PC-3 (cell line): ENCODE results near the gene OSBPL2. TPM values are rescaled to one million over a fixed set of nuclear protein-coding genes. Genes with fewer than 3 reads are reported as not detected.
A peak's percentile ranks its signal among the peaks of the same experiment; 100 is the strongest.

Experiments
- ATAC-seq: fragments of 200-7000 bp; cut with Tn5 transposase; 2 replicates; pipeline ENCODE4 v1.9.1; 2020; ENCODE audit warnings: mild to moderate bottlenecking, moderate library complexity
- BruUV-seq: library from RNA; stranded (reverse); fragments of 400-500 nt; replicated peaks from 2 replicates; lab custom pipeline; 2021; lab: Mats Ljungman, UMichigan
- CTCF ChIA-PET: fragments of 300-600 bp; sonication (Branson Sonifier 250); formaldehyde crosslinking; loops from one replicate; lab custom pipeline; 2022; ENCODE audit warnings: antibody characterized with exemption; lab: Charles Lee
- POLR2A ChIA-PET: fragments of 300-600 bp; sonication (Branson Sonifier 250); formaldehyde crosslinking; loops from one replicate; lab custom pipeline; 2022; ENCODE audit warnings: antibody characterized with exemption; ENCODE audit not compliant: unreplicated experiment; lab: Charles Lee
- DNase-seq: peaks from one replicate; pipeline ENCODE4 v3.0.0-alpha.2; 2015
- H2AFZ ChIP-seq: fragments of 300-600 bp; sonication (generic); 2 replicates; pipeline ENCODE4 v1.6.0; 2016; ENCODE audit warnings: antibody characterized with exemption, low read length
- H3F3A ChIP-seq: fragments of 300-600 bp; sonication (generic); one replicate; pipeline ENCODE4 v1.6.0; 2017; ENCODE audit warnings: antibody characterized with exemption, low read length, control low read depth, mild to moderate bottlenecking; ENCODE audit not compliant: unreplicated experiment
- H3K27ac ChIP-seq: fragments of 300-600 bp; sonication (generic); 2 replicates; pipeline ENCODE4 v1.5.1; 2016; ENCODE audit warnings: mild to moderate bottlenecking, low read length
- H3K27me3 ChIP-seq: fragments of 300-600 bp; sonication (generic); 2 replicates; pipeline ENCODE4 v1.6.1; 2016; ENCODE audit warnings: low read length, mixed read lengths
- H3K36me3 ChIP-seq: fragments of 300-600 bp; sonication (generic); 2 replicates; pipeline ENCODE4 v1.6.1; 2016; ENCODE audit warnings: low read depth, mixed run types, low read length, mixed read lengths
- H3K4me1 ChIP-seq: fragments of 300-600 bp; sonication (generic); 2 replicates; pipeline ENCODE4 v1.5.1; 2016; ENCODE audit warnings: low read length; ENCODE audit not compliant: insufficient read depth
- H3K4me2 ChIP-seq: fragments of 300-600 bp; sonication (generic); 2 replicates; pipeline ENCODE4 v1.6.0; 2016; ENCODE audit warnings: low read length
- H3K4me3 ChIP-seq: fragments of 300-600 bp; sonication (generic); 2 replicates; pipeline ENCODE4 v1.5.1; 2016; ENCODE audit warnings: mild to moderate bottlenecking, low read length, mixed read lengths
- H3K79me2 ChIP-seq: fragments of 300-600 bp; sonication (generic); 2 replicates; pipeline ENCODE4 v1.6.1; 2017; ENCODE audit warnings: low read length, mixed read lengths
- H3K9ac ChIP-seq: fragments of 300-600 bp; sonication (generic); 2 replicates; pipeline ENCODE4 v1.6.0; 2016; ENCODE audit warnings: mild to moderate bottlenecking, low read length
- H3K9me2 ChIP-seq: fragments of 300-600 bp; sonication (generic); replicated peaks from 2 replicates; pipeline ENCODE4 v1.6.1; 2016; ENCODE audit warnings: mixed run types, low read length, mixed read lengths
- H3K9me3 ChIP-seq: fragments of 300-600 bp; sonication (generic); 2 replicates; pipeline ENCODE4 v1.6.1; 2016; ENCODE audit warnings: low read length, mixed read lengths
- H4K20me1 ChIP-seq: fragments of 300-600 bp; sonication (generic); 2 replicates; pipeline ENCODE4 v1.6.1; 2016; ENCODE audit warnings: low read length, mixed read lengths
- CTCF ChIP-seq: fragments of 300-600 bp; sonication (generic); conservative IDR thresholded peaks from 2 replicates; pipeline ENCODE4 v1.5.1; 2017; ENCODE audit warnings: antibody characterized with exemption, low read depth, mild to moderate bottlenecking, low read length
- EZH2 ChIP-seq: fragments of 300-600 bp; sonication (generic); IDR thresholded peaks from one replicate; pipeline ENCODE4 v1.6.1; 2017; ENCODE audit warnings: antibody characterized with exemption, mild to moderate bottlenecking, low read length; ENCODE audit not compliant: unreplicated experiment
- EZH2phosphoT487 ChIP-seq: fragments of 300-600 bp; sonication (generic); IDR thresholded peaks from 2 replicates; pipeline ENCODE4 v1.6.1; 2018; ENCODE audit warnings: mild to moderate bottlenecking, antibody characterized with exemption, low read length, borderline replicate concordance
- intact Hi-C: fragments of 100-400 bp; cut with micrococcal nuclease; formaldehyde crosslinking; loops from 2 replicates; pipeline ENCODE4 v1.9.0; 2023
- total RNA-seq: library from RNA; depleted of rRNA; stranded (reverse); fragments of >200 nt; gene quantifications from 2 replicates; pipeline ENCODE4 v1.2.3, GENCODE V29; 2014

Gene OSBPL2
- total RNA-seq, 1 experiment from 2014 or later = 39.7 TPM

- Histone ChIP-seq H3K9me3 (no peaks in the 10 kb centered on the region), H2AFZ (no peak overlapping the region), H3K4me3 (no peak overlapping the region), H3F3A (no peaks in the 10 kb centered on the region), H3K27ac (no peak overlapping the region), H3K79me2 (no peaks in the 10 kb centered on the region), H3K4me2 (no peak overlapping the region), H3K9me2 (no peaks in the 10 kb centered on the region), H4K20me1 (no peaks in the 10 kb centered on the region; the same call in 1 of the 2 replicates), H3K4me1 (no peaks in the 10 kb centered on the region), H3K27me3 (no peaks in the 10 kb centered on the region), H3K36me3 (peaks cover 71% of the 10 kb centered on the region), H3K9ac (no peak overlapping the region)
- DNase-seq = no peak
- ChIA-PET CTCF (no interaction called here), POLR2A (no interaction called here)
- ATAC-seq = 0 out of 2 replicates have a peak, but pooled peaks have one; percentile 5
- TF ChIP-seq EZH2 (no peak), CTCF (no peak), EZH2phosphoT487 (no peak)
- intact Hi-C loops = no loop called here
- BruUV-seq = no TSS peak
These were observed 92.4 kb downstream of the OSBPL2 start for GRCh38 chr20:62330576-62331317.

GRCh38 chr20:62331347-62331746, 93.0 kb downstream of the OSBPL2 start:
- Histone ChIP-seq H3K4me3 (no peak overlapping the region), H3K27ac (no peak overlapping the region), H3K9me2 (no peaks in the 10 kb centered on the region), H4K20me1 (no peaks in the 10 kb centered on the region; the same call in 1 of the 2 replicates), H3K36me3 (peaks cover 72% of the 10 kb centered on the region), H2AFZ (no peak overlapping the region), H3K4me2 (no peak overlapping the region), H3K27me3 (no peaks in the 10 kb centered on the region), H3F3A (no peaks in the 10 kb centered on the region), H3K9me3 (no peaks in the 10 kb centered on the region), H3K4me1 (no peaks in the 10 kb centered on the region), H3K79me2 (no peaks in the 10 kb centered on the region), H3K9ac (no peak overlapping the region)
- TF ChIP-seq EZH2 (no peak), CTCF (no peak), EZH2phosphoT487 (no peak)
- DNase-seq = no peak
- no peak for ATAC-seq
- intact Hi-C loops = no loop called here
- ChIA-PET POLR2A (no interaction called here), CTCF (no interaction called here)
- BruUV-seq = no TSS peak

- Histone ChIP-seq H3K4me3 (no peak overlapping the region), H3K9me3 (no peaks in the 10 kb centered on the region), H3K36me3 (peaks cover 68% of the 10 kb centered on the region), H3K27ac (no peak overlapping the region), H3K9ac (no peak overlapping the region), H3K79me2 (no peaks in the 10 kb centered on the region), H3K4me1 (no peaks in the 10 kb centered on the region), H2AFZ (no peak overlapping the region), H3F3A (no peaks in the 10 kb centered on the region), H3K9me2 (no peaks in the 10 kb centered on the region), H3K4me2 (no peak overlapping the region), H3K27me3 (no peaks in the 10 kb centered on the region), H4K20me1 (no peaks in the 10 kb centered on the region; the same call in 1 of the 2 replicates)
- no TSS peak for BruUV-seq
- intact Hi-C loops = no loop called here
- POLR2A ChIA-PET = interaction anchor here (0.6 kb wide), 1 partner anchor 13 kb away, joined by 3 read pairs; no protein-coding TSS in a partner anchor
- TF ChIP-seq EZH2phosphoT487 = no peak
- no peak for TF ChIP-seq CTCF
- no peak for TF ChIP-seq EZH2
- ATAC-seq (no peak), DNase-seq (no peak)
- CTCF ChIA-PET = no interaction called here
These were observed 94.1 kb downstream of the OSBPL2 start for GRCh38 chr20:62332421-62332820.
